NB4 (cell line): ENCODE results near the gene CADM1.

Source experiments
- DNase-seq: peaks from one replicate; pipeline ENCODE4 v3.0.0; 2010; ENCODE audit warnings: low read depth
- H3K4me3 ChIP-seq: one replicate; pipeline ENCODE4 v1.5.1; 2011; ENCODE audit warnings: mild to moderate bottlenecking, low read depth, low read length, moderate library complexity
- CTCF ChIP-seq: IDR thresholded peaks from one replicate; pipeline ENCODE4 v1.5.1; 2012; ENCODE audit warnings: low read depth, low read length
- MAX ChIP-seq: IDR thresholded peaks from 2 replicates; pipeline ENCODE4 v1.6.1; 2011; ENCODE audit warnings: low read depth, low read length
- MYC ChIP-seq: IDR thresholded peaks from 2 replicates; pipeline ENCODE4 v1.6.1; 2011; ENCODE audit warnings: low read depth, low read length
- POLR2A ChIP-seq: IDR thresholded peaks from 2 replicates; pipeline ENCODE4 v1.6.1; 2011; ENCODE audit warnings: mild to moderate bottlenecking; ENCODE audit not compliant: insufficient read length; ENCODE audit errors: extremely low read depth

Gene CADM1

DNA sequence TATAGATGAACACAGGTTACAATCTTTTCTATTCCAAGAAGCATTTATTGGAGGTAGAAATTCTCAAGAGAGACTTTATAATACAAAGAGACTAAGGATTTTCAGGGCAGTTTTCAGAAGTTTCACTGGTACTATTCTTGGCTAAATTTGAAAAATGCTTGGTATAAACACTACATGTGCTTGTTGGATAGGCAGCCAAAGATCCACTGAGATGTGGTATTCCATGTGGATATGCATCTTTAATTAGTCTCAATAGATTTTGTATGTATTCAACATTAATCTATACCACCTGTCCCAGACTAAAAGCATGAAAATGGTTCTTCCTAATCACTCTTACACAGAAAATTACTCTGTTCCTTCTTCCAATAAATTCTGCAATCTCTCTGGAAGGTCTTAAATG is 232.6 kb downstream of the CADM1 start:
- no peak for DNase-seq
- no peak overlapping the region for H3K4me3 ChIP-seq
- TF ChIP-seq CTCF: no peak
- TF ChIP-seq POLR2A: no peak
- TF ChIP-seq MAX: no peak
- no peak for TF ChIP-seq MYC

- DNase-seq: no peak
- no peak for TF ChIP-seq CTCF
- TF ChIP-seq MAX: no peak
- no peak for TF ChIP-seq MYC
- no peak for TF ChIP-seq POLR2A
- no peak overlapping the region for H3K4me3 ChIP-seq
Measured at GRCh38 chr11:115269191-115269950, 234.8 kb downstream of the CADM1 start.

DNA sequence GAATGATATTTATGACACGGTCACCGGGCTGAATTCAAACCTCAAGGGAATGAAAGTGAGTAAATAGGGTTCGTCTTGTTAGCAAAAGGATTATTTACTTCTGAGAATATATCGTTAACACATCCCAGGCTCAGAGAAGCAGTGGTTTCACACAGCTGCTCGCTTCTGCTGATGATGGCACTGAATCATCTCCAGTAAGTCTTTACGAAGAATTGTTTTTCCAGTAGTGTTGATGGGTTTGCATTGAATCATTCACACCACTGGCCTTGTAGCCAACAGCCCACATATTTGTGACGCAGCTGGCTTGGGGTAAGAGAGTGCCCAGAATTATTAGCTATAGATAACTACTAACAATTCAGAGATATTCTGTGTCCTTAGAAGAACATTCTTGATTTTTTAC is 236.3 kb downstream of the CADM1 start:
- TF ChIP-seq CTCF (no peak), MYC (no peak), POLR2A (no peak), MAX (no peak)
- DNase-seq: no peak
- no peak overlapping the region for H3K4me3 ChIP-seq

GRCh38 chr11:115267238-115267781 is 236.9 kb downstream of the CADM1 start:
- DNase-seq: no peak
- no peak for TF ChIP-seq CTCF
- TF ChIP-seq MAX: no peak
- TF ChIP-seq MYC: no peak
- no peak for TF ChIP-seq POLR2A

DNA sequence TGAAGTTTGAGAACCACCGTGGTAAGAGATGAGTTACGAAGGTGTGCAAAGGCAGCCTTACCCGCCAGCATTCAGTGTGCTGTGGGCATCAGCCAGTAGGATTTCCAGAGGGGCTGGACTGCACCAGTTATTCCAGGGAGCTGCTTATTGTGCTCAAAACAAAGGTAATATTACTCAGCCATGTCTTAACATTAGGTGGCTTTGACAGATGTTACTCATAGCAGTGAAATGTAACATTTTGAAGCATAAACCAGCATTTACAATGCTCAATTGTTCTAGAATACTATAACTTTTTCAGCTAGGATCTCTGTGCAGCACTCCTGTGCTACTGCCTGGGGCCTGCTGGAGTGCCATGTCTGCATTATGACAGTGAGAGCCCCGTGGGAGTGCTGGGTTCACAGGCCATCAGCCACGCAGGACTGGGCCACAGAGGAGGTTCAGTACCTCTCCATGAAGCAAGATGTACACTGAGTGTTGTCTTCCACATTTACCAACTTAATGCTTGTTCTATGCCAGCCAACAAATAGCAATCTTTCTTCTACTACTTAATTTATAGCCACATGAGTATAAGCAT is 238.1 kb downstream of the CADM1 start:
- no peak for TF ChIP-seq MYC
- TF ChIP-seq POLR2A: no peak
- TF ChIP-seq CTCF: no peak
- TF ChIP-seq MAX: no peak
- no peak overlapping the region for H3K4me3 ChIP-seq
- DNase-seq: no peak

More at GRCh38 chr11:115267238-115267781, 236.9 kb downstream of the CADM1 start:
- H3K4me3 ChIP-seq: no peak overlapping the region
